ENCODE data around the gene DLEC1.

The DLEC1 gene

DNA sequence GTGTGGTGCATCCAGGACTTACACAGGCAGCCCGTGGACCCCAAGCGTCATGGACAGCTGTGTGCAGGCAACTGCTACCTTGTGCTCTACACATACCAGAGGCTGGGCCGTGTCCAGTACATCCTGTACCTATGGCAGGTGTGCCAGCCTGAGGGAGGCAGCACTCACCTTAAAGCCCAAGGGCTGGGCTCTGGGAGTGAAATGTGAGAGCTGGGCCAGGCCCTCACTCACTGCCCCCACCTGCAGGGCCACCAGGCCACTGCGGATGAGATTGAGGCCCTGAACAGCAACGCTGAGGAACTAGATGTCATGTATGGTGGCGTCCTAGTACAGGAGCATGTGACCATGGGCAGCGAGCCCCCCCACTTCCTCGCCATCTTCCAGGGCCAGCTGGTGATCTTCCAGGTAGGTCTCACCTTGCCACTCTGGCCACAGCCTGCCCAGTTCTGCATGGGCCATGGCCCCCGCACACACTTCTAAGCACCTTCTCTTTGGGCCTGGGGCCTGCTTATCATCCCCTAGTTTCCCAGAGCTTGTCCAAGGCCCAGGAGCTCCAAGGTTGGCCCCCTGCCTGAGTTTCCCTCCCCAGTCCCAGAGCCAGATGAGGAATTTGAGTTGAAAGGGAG is 37.4 kb upstream of the DLEC1 start:
- peak; percentile 43 for DNase-seq

DNA sequence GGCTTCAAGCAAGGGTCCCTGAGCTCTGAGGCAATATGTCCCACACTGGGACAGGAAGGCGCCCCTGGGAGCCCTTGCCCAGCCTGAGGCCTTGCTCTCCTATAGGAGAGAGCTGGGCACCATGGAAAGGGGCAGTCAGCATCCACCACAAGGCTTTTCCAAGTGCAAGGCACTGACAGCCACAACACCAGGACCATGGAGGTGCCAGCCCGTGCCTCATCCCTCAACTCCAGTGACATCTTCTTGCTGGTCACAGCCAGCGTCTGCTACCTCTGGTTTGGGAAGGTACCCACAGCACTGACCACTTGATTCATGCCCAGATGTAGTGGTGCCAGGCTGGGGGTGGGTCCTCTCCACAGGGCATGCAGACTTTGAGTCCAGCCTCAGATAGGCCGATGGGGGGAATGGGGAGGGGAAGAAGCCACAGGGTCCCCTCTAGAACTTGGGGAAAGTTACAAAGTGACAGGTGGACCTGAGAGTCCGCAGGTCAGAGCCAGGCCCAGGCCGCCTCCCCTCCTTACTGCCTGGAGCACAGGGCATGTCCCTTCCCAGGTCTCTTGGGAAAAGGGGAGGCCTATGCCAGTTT is 36.6 kb upstream of the DLEC1 start:
- no peak for DNase-seq

DNA sequence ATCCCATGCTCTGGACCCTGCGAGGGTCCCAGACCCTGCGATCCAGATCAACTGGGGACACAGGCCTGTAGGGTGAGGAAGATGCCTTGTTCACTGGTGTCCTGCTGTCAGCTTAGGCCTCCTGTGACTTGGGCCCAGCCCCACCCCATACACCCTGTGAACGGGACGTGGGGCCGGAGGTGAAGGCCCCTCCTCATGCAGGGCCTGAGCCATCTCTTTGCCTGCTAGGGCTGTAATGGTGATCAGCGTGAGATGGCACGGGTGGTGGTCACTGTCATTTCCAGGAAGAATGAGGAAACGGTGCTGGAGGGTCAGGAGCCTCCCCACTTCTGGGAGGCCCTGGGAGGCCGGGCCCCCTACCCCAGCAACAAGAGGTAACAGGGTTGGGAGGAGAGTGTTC is 36.1 kb upstream of the DLEC1 start:
- DNase-seq = no peak

DNA sequence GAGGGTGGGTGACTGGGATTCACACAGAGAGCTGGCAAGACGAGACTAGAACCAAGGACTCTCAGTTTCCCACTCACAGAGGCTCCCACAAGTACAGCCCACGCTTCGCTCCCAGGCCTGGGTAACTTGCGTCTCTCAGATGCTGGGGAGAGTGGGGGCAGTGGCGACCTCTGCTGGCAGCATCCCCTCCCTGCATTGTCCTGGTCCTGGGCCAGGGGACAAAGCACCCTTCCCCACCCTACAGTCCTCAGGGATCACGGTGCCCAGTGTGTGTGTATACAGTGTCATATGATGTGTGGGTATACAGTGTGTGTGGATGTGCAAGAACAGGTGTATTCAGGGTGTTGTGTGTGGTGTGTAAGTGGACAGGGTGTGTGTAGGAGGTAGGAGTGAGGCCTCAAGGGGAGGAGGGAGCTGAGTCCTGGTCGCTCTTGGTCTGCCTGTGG is 35.6 kb upstream of the DLEC1 start:
- no peak for DNase-seq

DNA sequence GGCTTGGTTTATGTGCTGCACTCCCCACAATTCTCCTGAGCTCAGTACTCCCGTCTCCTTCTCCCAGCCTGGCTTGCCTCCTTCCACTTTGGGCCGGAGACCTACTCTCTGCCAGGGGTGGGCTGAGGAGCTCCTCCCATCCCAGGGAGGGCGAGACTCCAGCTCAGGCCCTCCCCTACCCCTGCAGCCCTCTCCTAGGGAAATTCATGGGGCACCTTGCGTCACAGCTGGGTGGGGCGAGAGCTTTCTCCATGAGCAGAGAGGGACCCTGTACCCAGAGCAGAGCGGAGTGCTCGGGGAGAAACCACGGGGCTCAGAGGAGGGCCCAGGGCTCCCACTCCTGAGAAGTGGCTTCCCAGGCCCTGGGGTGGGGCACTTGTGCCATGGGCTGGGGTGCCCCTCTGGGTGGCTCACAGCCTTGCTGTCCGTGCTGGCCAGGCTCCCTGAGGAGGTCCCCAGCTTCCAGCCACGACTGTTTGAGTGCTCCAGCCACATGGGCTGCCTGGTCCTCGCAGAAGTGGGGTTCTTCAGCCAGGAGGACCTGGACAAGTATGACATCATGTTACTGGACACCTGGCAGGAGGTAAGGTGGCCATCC is 35.1 kb upstream of the DLEC1 start:
- DNase-seq = no peak

DNA sequence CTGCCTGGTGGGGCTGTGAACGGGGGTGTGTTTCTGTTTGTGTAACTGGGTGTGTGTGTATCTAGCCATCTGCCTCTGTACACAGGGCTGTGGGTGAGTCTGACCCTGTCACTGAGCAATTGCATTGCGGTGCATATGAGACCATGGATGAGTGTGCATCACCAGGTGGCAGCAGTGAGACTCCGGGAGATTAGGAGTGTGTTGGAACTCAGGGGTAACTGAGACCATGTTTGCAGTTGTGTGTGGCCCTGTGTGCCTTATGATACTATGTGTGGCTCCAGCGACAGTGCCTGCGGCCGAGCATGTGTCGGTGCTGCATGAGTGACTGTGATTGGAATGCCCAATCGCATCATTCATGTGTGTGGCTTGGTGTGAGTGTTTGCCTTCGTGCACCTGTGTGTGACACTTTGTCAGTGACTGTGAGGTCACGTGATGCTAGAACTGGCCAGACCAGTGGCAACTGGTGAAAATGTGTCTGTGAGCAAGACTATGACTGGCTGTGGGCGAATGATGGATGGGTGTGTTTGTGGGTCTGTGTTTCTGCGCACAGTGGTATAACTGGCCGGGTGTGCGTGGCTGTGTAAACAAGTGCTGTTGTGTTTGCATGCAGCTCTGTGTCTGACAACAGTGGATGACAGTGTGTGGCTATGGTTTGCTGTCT is 34.5 kb upstream of the DLEC1 start:
- DNase-seq = peak; percentile 81

DNA sequence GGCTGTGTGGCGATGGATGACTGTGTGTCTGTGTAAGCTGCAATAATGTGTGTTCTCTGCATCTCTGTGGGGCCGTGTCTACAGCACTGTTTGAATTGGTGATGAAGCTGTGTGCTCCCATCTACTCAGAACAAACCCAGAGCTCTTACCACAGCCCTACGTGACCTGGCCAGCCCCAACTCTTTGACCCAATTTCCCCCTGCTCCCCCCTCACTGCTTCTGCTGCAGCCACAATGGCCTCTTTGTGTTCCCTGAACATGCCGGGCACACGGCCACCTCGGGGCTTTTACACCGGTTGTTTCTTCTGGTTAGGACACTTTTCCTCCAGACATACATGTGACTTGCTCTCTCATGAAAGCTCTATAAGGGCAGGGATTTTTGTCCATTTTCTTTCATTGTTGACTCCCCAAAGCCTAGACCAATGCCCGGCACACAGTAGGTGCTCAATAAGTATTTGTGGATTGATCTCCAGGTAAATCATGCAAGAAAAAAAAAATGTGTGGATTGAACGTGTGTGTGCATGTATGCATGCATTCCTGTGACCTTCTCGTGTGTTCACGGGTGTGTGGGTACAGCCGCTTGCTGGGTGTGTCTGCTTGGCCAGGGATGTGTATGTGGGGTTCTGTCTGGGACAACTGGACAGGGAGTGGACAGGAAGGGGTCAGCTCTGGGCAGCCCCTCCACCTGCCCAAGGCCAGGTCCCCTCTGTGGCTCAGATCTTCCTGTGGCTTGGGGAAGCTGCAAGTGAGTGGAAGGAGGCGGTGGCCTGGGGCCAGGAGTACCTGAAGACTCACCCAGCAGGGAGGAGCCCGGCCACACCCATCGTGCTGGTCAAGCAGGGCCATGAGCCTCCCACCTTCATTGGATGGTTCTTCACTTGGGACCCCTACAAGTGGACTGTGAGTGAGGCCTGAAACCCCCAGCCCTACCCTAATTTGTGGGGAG is 33.7 kb upstream of the DLEC1 start:
- DNase-seq = no peak

DNA sequence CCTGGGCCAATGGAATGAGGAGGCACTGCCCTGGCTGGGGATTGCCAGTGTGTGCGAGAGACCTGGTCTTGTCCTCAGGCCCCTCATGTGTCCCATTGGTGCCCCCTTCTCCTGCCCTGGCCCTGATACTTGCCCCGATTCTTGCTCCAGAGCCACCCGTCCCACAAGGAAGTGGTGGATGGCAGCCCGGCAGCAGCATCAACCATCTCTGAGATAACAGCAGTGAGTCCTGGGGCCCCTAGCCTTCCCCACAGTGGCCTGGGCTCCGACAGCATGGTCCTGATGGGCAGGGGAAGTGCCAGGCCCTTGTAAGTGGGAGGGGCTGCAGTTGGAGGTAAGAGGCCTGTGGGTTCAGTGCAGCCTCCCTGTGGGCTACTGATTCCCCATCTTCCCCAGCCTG is 33.0 kb upstream of the DLEC1 start:
- no peak for DNase-seq

DNA sequence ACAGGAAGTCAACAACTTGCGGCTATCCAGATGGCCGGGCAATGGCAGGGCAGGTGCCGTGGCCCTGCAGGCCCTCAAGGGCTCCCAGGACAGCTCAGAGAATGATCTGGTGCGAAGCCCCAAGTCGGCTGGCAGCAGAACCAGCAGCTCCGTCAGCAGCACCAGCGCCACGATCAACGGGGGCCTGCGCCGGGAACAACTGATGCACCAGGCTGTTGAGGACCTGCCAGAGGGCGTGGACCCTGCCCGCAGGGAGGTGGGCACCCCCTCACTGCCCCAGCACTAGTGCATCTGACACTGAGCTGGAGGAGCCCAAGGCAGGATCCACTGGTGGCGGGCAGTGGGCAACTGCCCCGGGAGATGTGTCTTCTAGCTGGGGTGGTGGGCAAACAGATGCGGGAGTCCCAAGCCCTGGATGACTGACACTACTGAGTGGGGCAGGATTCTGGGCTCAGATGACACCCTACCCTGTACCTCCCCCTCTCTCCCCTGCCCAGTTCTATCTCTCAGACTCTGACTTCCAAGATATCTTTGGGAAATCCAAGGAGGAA is 32.5 kb upstream of the DLEC1 start:
- DNase-seq = no peak

DNA sequence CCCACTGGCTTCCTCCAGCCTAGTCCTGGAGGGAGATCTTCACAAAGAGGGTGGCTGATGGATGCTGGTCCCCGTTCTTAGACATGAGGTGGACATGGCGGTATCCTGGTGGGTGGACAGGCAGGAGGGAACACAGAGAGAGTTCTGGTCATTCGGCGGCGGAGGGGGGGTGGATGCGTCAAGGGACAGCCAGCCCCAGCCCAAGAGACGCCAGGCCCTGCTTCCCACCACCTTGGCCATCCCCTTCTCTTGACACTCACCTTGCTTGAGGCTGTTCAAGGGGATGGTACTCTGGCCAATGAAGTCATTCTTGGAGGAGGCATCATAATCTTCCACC is 31.3 kb upstream of the DLEC1 start:
- DNase-seq = no peak

DNA sequence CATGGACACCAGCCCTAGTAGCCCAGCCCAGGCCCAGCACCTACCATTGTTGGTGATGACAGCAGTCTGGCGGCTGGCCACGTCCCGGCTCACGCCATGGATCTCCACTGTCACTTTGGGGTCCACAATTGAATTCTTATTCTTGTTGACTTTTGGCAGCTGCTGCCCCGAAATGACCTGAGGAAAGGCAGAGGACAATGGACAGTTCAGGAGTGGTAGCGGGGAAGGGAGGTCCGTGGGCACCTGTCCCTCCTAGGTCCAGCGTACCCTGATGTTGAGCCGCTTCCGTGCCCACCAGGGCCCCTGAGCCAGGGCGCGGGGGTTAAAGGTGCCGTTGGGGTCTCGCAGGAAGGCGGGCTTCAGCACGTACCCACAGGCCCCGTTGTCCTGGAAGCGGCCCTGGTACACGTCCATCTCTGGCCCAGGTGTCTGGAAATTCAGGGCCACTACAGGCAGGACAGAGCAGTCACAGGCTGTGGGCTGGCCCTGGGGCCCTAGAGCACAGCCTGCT is 30.8 kb upstream of the DLEC1 start:
- no peak for DNase-seq

DNA sequence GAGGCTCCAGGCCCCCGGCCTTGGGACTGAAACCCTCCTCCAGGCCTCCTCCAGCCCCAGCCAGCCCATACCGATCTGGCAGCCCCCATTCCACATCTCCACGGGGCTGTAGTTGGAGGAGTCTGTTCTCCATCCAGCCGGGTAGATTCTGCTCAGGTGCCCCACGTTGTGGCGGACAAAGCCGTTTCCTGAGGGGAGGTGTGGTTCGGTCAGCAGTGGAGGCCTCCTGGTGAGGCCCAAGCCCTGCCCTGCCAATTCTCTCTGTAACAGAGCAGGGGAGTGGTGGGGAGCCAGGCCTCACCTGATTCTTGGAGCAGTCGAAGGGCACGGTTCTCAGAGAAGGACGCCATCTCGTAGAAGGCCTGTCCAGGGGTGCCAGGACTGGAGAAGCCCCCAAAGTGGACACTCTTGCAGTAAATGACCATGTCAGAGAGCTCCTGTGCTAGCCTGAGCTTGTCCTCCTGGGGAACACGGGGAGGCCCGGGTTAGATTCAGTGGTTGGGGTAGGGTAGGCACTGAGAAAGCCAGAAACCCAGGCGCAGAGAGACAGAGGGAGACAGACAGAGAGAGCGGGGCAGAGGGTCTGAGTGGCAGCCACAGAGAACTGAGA is 29.9 kb upstream of the DLEC1 start:
- no peak for DNase-seq

DNA sequence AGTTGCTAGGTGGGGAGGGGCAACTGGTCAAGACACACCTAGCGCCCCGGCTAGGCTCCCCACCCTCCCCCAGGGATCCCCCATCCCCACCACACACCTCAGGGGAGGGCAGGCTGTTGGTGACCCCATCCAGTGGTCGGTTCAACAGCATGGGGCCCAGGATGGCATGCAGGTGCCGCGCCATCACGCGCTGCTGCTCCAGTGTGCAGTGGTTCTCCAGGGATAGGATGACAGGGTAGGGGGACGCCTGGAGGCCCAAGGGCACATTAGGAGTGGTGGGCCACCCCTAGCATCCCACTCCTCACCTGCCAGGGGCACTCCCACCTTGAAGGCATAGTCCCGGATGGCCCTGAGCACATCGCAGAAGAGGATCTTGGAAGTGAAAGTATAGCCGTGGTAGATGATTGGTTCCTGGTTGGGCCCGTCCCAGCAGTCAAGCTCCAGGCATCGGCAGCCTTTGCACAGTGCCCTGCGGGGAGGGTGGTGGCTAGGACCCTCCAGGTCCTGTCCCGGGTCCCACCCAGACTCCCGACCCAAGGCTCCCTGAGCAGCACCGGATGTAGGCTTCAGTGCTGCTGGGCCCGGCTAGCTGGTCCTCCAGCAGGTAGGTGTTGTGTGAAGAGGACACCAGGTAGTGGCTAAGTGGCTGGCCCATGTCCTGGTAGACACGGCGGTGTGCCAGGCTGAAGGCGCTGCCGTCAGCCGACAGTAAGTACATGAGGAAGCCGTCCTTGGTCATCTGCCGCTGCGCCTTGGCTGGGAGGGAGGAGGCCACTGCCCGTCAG is 29.0 kb upstream of the DLEC1 start:
- DNase-seq = no peak

DNA sequence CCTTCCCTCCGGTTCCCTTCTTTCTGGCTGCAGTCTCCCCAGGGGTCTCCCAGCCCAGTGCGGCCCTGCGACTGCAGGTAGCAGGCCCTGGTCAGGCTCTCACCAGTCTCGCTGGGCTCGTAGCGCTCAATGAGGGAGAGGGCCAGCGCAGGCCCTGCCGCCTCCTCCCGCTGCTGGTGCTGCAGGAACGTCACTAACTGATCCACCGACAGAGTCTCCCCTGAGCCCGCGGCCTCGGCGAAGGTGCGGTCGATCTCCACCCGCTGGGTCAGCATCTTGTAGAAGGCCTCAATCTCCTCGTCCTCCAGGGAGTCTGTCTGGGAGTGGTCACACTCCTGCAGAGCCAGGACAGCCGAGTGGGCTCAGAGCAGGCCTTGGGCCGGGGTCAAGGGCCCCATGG is 27.9 kb upstream of the DLEC1 start:
- DNase-seq = no peak

DNA sequence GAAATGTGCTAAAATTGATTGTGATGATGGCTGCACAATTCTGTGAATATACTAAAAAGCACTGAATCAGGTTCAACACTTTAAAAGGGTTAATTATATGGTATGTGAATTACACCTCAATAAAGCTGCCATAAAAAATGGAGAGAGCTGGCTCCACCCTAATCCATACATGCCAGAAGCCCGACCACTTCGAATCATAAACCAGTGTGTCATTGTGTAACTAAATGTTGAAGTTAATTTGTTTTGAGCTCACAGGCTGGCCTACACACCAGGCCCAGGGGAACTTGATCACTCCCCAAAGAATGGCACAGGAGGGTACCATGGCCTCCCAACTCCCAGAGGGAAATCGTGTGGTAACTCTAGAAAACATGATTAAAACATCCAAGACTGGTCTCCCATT is 23.5 kb upstream of the DLEC1 start:
- no peak for DNase-seq

DNA sequence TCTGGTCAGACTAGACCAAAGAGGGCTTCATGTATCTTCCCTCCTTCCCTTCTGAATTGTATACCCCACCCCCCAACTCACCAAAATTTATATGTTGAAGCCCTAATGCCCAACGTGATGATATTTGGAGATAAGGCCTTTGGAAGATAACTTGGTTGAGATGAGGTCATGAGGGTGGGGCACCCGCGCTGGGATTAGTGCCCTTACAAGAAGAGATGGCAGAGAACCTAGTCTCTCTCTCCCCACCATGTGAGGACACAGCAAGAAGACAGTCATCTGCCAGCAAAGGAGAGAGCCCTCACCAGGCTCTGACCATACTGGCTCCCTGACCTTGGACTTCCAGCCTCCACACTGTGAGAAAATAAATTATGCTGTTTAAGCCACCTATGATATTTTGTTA is 23.0 kb upstream of the DLEC1 start:
- no peak for DNase-seq

DNA sequence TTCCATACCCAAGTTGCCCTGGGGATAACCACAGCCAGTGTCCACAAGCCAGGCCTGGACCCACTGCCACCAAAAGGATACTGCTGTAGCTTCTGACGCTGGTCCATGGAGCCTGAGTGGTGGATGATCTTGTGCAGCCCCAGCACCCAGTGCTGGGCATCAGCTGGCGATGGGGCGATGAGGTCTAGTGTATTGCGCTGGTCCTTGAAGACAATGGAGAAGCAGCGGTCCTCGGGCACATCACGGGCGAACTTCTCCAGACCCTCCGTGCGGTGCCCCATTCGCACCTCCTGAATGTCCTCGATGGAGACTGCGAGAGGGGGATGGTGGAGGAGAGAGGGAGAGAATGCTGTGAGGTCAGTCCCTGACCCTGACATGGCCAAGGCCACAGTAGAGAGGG is 22.6 kb upstream of the DLEC1 start:
- no peak for DNase-seq

DNA sequence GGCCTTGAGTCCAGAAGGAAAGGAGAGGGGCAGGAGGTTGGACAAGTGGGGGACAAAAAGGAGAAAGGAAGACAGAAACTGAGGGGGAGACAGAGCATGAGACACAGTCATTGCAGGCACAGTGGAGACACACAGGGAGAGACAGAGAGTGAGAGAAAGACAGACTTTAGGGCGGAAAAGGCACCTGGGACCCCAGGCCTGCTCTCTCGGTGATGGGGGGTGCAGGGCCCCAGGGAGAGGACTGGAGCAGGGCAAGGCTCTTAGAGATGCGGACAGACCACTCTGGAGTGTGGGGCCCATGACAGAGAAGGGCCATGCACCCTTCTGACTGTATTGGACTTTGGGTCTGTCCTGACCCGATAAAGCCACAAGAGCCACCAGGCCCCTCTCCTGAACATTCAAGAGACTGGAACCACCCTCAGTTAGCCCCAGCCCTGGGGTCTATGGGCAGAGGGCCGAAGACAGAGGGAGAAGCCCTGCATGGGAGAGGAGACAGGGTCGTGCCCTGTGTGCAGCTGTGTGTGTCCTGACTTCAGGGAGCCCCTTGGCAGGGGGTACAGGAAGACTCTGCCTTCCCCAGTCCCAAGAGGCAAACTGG is 22.1 kb upstream of the DLEC1 start:
- DNase-seq = no peak

DNA sequence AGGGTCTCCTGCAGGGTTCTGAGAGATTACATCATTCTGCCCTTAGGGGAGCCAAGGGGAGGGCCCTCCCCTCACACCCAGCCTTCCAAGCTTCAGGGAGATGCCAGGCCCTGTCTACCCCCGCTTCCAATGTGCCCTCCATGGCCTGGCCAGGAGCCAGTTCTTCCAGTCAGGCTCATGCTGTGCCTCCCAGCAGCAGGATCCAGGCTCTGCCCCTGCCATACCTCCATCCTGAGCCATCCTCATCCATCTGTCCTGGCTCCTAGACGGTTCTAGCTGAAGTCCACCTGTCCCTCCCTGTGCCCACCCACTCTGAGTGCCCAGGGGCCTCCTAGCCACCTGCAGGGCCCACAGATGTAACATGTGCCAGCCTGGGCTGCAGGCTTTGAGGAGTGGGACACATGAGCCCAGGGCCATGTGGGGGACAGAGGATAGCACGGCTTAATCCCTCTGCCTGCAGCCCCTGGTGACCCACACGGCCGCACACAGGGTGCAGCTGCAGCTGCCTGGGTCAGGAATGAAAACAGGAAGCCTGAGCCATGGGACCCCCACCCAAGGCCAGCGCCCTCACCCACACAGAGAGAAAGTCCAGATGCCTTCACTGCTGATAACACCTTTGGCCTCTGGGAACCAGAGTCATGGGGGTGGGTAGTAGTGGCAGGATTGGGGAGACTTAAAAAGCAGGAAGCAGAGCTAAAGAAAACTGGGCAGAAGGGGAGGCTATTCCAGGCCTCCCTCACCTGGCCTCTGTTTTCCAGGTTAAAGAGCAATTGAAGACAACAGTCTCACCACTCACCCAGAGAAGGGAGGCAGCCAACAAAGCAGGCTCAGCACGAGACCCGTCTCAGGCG is 21.3 kb upstream of the DLEC1 start:
- DNase-seq = no peak
